Upper lobe of left lung (tissue), 4 donors: ENCODE results near the gene NDST3.

Source experiments
- EP300 ChIP-seq, 4 donors: sonication (generic); formaldehyde crosslinking; IDR thresholded peaks; one replicate each; pipeline ENCODE4 v1.5.1; 2017; ENCODE audit warnings: antibody characterized with exemption in 4 of 4, control low read depth in 2 of 4
- POLR2A ChIP-seq, 4 donors: fragments of 450-650 bp; IDR thresholded peaks; one replicate each; pipeline ENCODE4 v1.5.1; 2016 to 2017; ENCODE audit warnings: antibody characterized with exemption in 4 of 4, mild to moderate bottlenecking in 2 of 4
- POLR2AphosphoS5 ChIP-seq, 2 donors: sonication (generic); formaldehyde crosslinking; IDR thresholded peaks; one replicate each; pipeline ENCODE4 v1.5.1; 2017; ENCODE audit warnings: antibody characterized with exemption in 2 of 2
- TF ChIP-seq, protein P1 (sequence below), 6 experiments: fragments of 450-650 bp in 4 of 6; fragments of 200-600 bp in 2 of 6; sonication (generic) in 2 of 6; IDR thresholded peaks; one replicate each; pipeline ENCODE4 v1.5.1; 2016 to 2019; ENCODE audit warnings: antibody characterized with exemption in 6 of 6

DNA sequence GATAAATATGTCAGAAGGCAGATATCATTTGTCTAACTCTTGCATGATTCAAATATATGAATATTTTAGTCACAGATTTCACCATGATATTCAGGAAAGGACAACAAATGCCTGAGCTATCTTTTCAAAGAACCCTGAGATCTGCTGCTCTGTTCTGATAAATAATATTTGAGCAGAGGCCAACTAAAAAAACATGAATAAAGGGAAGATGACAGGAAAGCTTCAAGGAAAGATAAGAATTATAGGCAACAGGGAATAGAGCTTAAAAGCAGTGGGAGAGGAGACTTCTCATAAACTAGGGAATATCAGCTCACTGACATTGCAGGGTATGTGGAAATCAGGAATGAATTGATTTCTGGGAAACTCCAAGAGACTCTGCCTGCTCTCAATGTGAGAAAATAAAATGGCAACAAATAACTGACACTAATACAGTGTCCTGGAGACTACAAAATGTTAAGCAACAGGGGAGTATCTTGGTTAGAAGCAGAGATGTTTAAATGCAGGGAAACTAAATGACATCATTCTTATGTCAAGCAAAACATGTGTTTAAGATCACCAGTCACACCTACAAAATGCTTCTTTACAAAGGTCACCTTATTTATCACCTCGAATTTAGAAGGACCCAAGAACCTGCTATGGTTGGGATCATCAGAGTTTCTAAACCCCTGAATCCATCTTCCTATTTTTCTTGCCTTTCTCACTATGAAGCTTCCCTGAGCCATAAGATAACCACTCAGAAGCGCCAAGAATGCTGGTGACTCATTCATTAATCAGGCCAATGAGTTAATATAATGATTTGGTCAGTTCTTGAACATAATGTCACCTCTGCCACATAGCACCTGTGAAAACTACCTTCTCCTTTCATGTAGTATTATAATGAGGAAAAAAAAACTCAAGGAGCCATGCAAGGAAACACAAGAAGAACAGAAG is 78.1 kb downstream of the NDST3 start:
- TF ChIP-seq POLR2AphosphoS5 (IDR thresholded peaks at IDR 0.05) (no peak), POLR2A (IDR thresholded peaks at IDR 0.05) (no peak), EP300 (IDR thresholded peaks at IDR 0.05) (no peak)
- TF ChIP-seq, protein P1, sequence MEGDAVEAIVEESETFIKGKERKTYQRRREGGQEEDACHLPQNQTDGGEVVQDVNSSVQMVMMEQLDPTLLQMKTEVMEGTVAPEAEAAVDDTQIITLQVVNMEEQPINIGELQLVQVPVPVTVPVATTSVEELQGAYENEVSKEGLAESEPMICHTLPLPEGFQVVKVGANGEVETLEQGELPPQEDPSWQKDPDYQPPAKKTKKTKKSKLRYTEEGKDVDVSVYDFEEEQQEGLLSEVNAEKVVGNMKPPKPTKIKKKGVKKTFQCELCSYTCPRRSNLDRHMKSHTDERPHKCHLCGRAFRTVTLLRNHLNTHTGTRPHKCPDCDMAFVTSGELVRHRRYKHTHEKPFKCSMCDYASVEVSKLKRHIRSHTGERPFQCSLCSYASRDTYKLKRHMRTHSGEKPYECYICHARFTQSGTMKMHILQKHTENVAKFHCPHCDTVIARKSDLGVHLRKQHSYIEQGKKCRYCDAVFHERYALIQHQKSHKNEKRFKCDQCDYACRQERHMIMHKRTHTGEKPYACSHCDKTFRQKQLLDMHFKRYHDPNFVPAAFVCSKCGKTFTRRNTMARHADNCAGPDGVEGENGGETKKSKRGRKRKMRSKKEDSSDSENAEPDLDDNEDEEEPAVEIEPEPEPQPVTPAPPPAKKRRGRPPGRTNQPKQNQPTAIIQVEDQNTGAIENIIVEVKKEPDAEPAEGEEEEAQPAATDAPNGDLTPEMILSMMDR (IDR thresholded peaks at IDR 0.05): no peak
